Erythroblast (primary cell): ENCODE measurements around the gene FYB2.

Experiments
- DNase-seq, 2 experiments: peaks; one replicate each; lab custom pipeline; 2025; lab: John Stamatoyannopoulos, UW
- GATA1 ChIP-seq: IDR thresholded peaks from 2 replicates; pipeline ENCODE4 v1.6.1; 2011; ENCODE audit warnings: low read depth, mild to moderate bottlenecking, control low read depth, low read length, moderate library complexity
- POLR2A ChIP-seq: IDR thresholded peaks from 2 replicates; pipeline ENCODE4 v1.6.1; 2011; ENCODE audit warnings: mild to moderate bottlenecking, low read length

The FYB2 gene

GRCh38 chr1:56825436-56825835 lies 6.2 kb upstream of the FYB2 start:
- no peak for DNase-seq
- no peak for TF ChIP-seq GATA1
- no peak for TF ChIP-seq POLR2A

GRCh38 chr1:56824938-56825337 lies 5.7 kb upstream of the FYB2 start:
- TF ChIP-seq GATA1 = no peak
- TF ChIP-seq POLR2A = no peak
- DNase-seq = no peak

GRCh38 chr1:56824271-56824670 lies 5.1 kb upstream of the FYB2 start:
- no peak for DNase-seq
- TF ChIP-seq GATA1 (no peak), POLR2A (no peak)

GRCh38 chr1:56821462-56821797 lies 2.2 kb upstream of the FYB2 start:
- TF ChIP-seq POLR2A = no peak
- no peak for TF ChIP-seq GATA1
- no peak for DNase-seq

- TF ChIP-seq GATA1 = no peak
- TF ChIP-seq POLR2A = no peak
- DNase-seq = peak; percentile 53 to 75
These were observed 1.7 kb upstream of the FYB2 start for GRCh38 chr1:56820755-56821461.

GRCh38 chr1:56817716-56818463 lies 1.3 kb downstream of the FYB2 start:
- no peak for DNase-seq
- TF ChIP-seq POLR2A (no peak), GATA1 (no peak)

GRCh38 chr1:56816909-56817308 lies 2.3 kb downstream of the FYB2 start:
- no peak for TF ChIP-seq GATA1
- no peak for TF ChIP-seq POLR2A
- no peak for DNase-seq

- TF ChIP-seq POLR2A = no peak
- TF ChIP-seq GATA1 = no peak
- DNase-seq = no peak
These were observed 2.9 kb downstream of the FYB2 start for GRCh38 chr1:56816264-56816663.

- TF ChIP-seq POLR2A (no peak), GATA1 (no peak)
These were observed 5.0 kb downstream of the FYB2 start for GRCh38 chr1:56814205-56814604.

GRCh38 chr1:56811331-56811730 lies 7.9 kb downstream of the FYB2 start:
- DNase-seq = no peak
- TF ChIP-seq POLR2A (no peak), GATA1 (no peak)

More at GRCh38 chr1:56814205-56814604, 5.0 kb downstream of the FYB2 start:
- DNase-seq = no peak

GRCh38 chr1:56808410-56808809 lies 10.8 kb downstream of the FYB2 start:
- TF ChIP-seq GATA1 (no peak), POLR2A (no peak)
- no peak for DNase-seq

GRCh38 chr1:56806804-56807203 lies 12.4 kb downstream of the FYB2 start:
- DNase-seq = no peak
- TF ChIP-seq POLR2A = no peak
- TF ChIP-seq GATA1 = no peak

- no peak for TF ChIP-seq POLR2A
- TF ChIP-seq GATA1 = no peak
- peak; percentile 1 to 23 for DNase-seq
These were observed 15.5 kb downstream of the FYB2 start for GRCh38 chr1:56803561-56804156.

- DNase-seq = no peak
- TF ChIP-seq POLR2A = no peak
- TF ChIP-seq GATA1 = no peak
These were observed 19.4 kb downstream of the FYB2 start for GRCh38 chr1:56799605-56800400.
